HCT116 (cell line): Measurements from ENCODE around the gene N4BP3. TPM values are rescaled to one million over a fixed set of nuclear protein-coding genes. Genes with fewer than 3 reads are reported as not detected.

Source experiments
- ATAC-seq: fragments of 200-7000 bp; cut with Tn5 transposase; 2 replicates; pipeline ENCODE4 v1.9.1; 2020; ENCODE audit warnings: mild to moderate bottlenecking, moderate library complexity
- BruUV-seq: library from RNA; stranded (reverse); fragments of 400-500 nt; replicated peaks from 2 replicates; lab custom pipeline; 2021; lab: Mats Ljungman, UMichigan
- CTCF ChIA-PET: fragments of 300-600 bp; sonication (Branson Sonifier 250); formaldehyde crosslinking; loops from one replicate; lab custom pipeline; 2021; ENCODE audit warnings: antibody characterized with exemption; lab: Charles Lee
- POLR2A ChIA-PET: fragments of 300-600, 350-600 bp; sonication (Branson Sonifier 250); formaldehyde crosslinking; loops from one replicate; lab custom pipeline; 2021; ENCODE audit warnings: antibody characterized with exemption; lab: Charles Lee
- RAD21 ChIA-PET, 2 experiments: fragments of 300-600 bp; sonication (Branson Sonifier 250); formaldehyde crosslinking; loops; one replicate each; lab custom pipeline; 2023; ENCODE audit warnings: low total read pairs in 2 of 2; ENCODE audit not compliant: uncharacterized antibody in 2 of 2, unreplicated experiment in 2 of 2, low non-redundant PET in 1 of 2; lab: Charles Lee
- DNase-seq: peaks from one replicate; pipeline ENCODE4 v3.0.0-alpha.2; 2010; ENCODE audit warnings: low read depth, low spot score
- H2AFZ ChIP-seq: fragments of 200-600 bp; shearing (Covaris generic), sonication (generic); 2 replicates; pipeline ENCODE4 v1.6.1; 2017; ENCODE audit warnings: low read depth, mixed run types, mixed read lengths, antibody characterized with exemption, low read length; ENCODE audit not compliant: poor library complexity, severe bottlenecking
- H3K27ac ChIP-seq: 2 replicates; pipeline ENCODE4 v1.5.1; 2012; ENCODE audit warnings: low read depth, low read length
- H3K27me3 ChIP-seq: fragments of 200-600 bp; sonication (generic); 2 replicates; pipeline ENCODE4 v1.6.1; 2016; ENCODE audit warnings: mixed run types, low read length, mixed read lengths; ENCODE audit not compliant: insufficient read depth
- H3K36me3 ChIP-seq, 2 experiments: fragments of 200-500 bp in 1 of 2; fragments of 200-600 bp in 1 of 2; sonication (Bioruptor generic) in 1 of 2; sonication (generic) in 1 of 2; 2 replicates each; pipeline versions ENCODE4 v1.5.1 to v1.6.1; 2014 to 2016; ENCODE audit warnings: low read length in 2 of 2, inconsistent platforms in 1 of 2, mixed read lengths in 1 of 2, mixed run types in 1 of 2; ENCODE audit not compliant: insufficient read depth in 2 of 2, control insufficient read depth in 1 of 2
- H3K4me1 ChIP-seq, 2 experiments: fragments of 200-600 bp in 1 of 2; sonication (generic) in 1 of 2; 2 replicates each; pipeline versions ENCODE4 v1.5.1 to v1.6.1; 2012 to 2017; ENCODE audit warnings: low read length in 2 of 2, inconsistent platforms in 1 of 2, mild to moderate bottlenecking in 1 of 2, mixed read lengths in 1 of 2, mixed run types in 1 of 2, moderate library complexity in 1 of 2; ENCODE audit not compliant: insufficient read depth in 2 of 2, control insufficient read depth in 1 of 2
- H3K4me2 ChIP-seq: fragments of 200-600 bp; sonication (generic); 2 replicates; pipeline ENCODE4 v1.6.1; 2017; ENCODE audit warnings: mixed run types, low read length, mixed read lengths
- H3K4me3 ChIP-seq, 2 experiments: fragments of 200-600 bp in 1 of 2; sonication (generic) in 1 of 2; replicated peaks in 1 of 2; 2 replicates each; pipeline ENCODE4 v1.5.1; 2011 to 2016; ENCODE audit warnings: low read length in 2 of 2, control low read depth in 1 of 2, low read depth in 1 of 2, mild to moderate bottlenecking in 1 of 2, mixed read lengths in 1 of 2, mixed run types in 1 of 2
- H3K79me2 ChIP-seq: fragments of 200-600 bp; sonication (generic); 2 replicates; pipeline ENCODE4 v1.6.1; 2017; ENCODE audit warnings: mild to moderate bottlenecking, mixed run types, low read length, moderate library complexity, mixed read lengths; ENCODE audit not compliant: insufficient read depth
- H3K9ac ChIP-seq: fragments of 200-600 bp; sonication (generic); 2 replicates; pipeline ENCODE4 v1.6.1; 2016; ENCODE audit warnings: low read length, mixed read lengths
- H3K9me2 ChIP-seq: fragments of 200-600 bp; sonication (generic), shearing (Covaris generic); 2 replicates; pipeline ENCODE4 v1.6.1; 2017; ENCODE audit warnings: mixed run types, mild to moderate bottlenecking, moderate library complexity; ENCODE audit not compliant: insufficient read depth
- H3K9me3 ChIP-seq, 2 experiments: fragments of 200-500 bp in 1 of 2; fragments of 200-600 bp in 1 of 2; sonication (Bioruptor generic) in 1 of 2; sonication (generic) in 1 of 2; 2 replicates each; pipeline ENCODE4 v1.6.1; 2014 to 2017; ENCODE audit warnings: low read length in 2 of 2, mixed read lengths in 2 of 2, inconsistent platforms in 1 of 2, low read depth in 1 of 2, mild to moderate bottlenecking in 1 of 2, mixed run types in 1 of 2, moderate library complexity in 1 of 2; ENCODE audit not compliant: control insufficient read depth in 1 of 2, insufficient read depth in 1 of 2
- H4K20me1 ChIP-seq: fragments of 200-600 bp; sonication (generic), shearing (Covaris generic); 2 replicates; pipeline ENCODE4 v1.6.1; 2017; ENCODE audit warnings: mixed run types, mild to moderate bottlenecking, moderate library complexity; ENCODE audit not compliant: insufficient read depth
- CEBPB ChIP-seq: IDR thresholded peaks from 2 replicates; pipeline ENCODE4 v1.6.1; 2012; ENCODE audit warnings: low read depth
- EGR1 ChIP-seq: IDR thresholded peaks from 2 replicates; pipeline ENCODE4 v1.6.1; 2012; ENCODE audit warnings: low read depth
- ELF1 ChIP-seq: IDR thresholded peaks from 2 replicates; pipeline ENCODE4 v1.6.1; 2012; ENCODE audit warnings: low read depth, borderline replicate concordance
- FOSL1 ChIP-seq: IDR thresholded peaks from 2 replicates; pipeline ENCODE4 v1.6.1; 2012; ENCODE audit warnings: low read depth
- JUND ChIP-seq: IDR thresholded peaks from 2 replicates; pipeline ENCODE4 v1.6.1; 2012
- MAX ChIP-seq: IDR thresholded peaks from 2 replicates; pipeline ENCODE4 v1.6.1; 2012
- POLR2AphosphoS5 ChIP-seq: IDR thresholded peaks from 2 replicates; pipeline ENCODE4 v1.6.1; 2011; ENCODE audit warnings: mild to moderate bottlenecking, low read depth, low read length, moderate library complexity
- RAD21 ChIP-seq: IDR thresholded peaks from 2 replicates; pipeline ENCODE4 v1.6.1; 2012; ENCODE audit warnings: low read depth, mild to moderate bottlenecking
- SRF ChIP-seq: IDR thresholded peaks from 2 replicates; pipeline ENCODE4 v1.6.1; 2012; ENCODE audit warnings: low read depth
- intact Hi-C: fragments of 100-400 bp; cut with micrococcal nuclease; formaldehyde crosslinking; loops from 2 replicates; pipeline ENCODE4 v1.10.0; 2022
- total RNA-seq: library from RNA; stranded (reverse); gene quantifications from one replicate; pipeline ENCODE4 v1.2.1, GENCODE V29; 2021; ENCODE audit not compliant: unreplicated experiment
- TF ChIP-seq, protein P1 (sequence below): IDR thresholded peaks from 2 replicates; pipeline ENCODE4 v1.6.1; 2011; ENCODE audit warnings: mild to moderate bottlenecking, low read length, moderate library complexity; ENCODE audit not compliant: insufficient replicate concordance; ENCODE audit errors: extremely low read depth
- TF ChIP-seq, protein P2 (sequence below): IDR thresholded peaks from 2 replicates; pipeline ENCODE4 v1.6.1; 2012; ENCODE audit warnings: low read depth

Gene N4BP3
- total RNA-seq, 1 experiment from 2014 or later, result 5.2 TPM

GRCh38 chr5:178090856-178091255 lies 22.5 kb upstream of the N4BP3 start:
- ATAC-seq (no peak), DNase-seq (no peak)
- Histone ChIP-seq H3K9me3 (no peaks in the 10 kb centered on the region), H3K4me2 (no peak overlapping the region), H3K79me2 (no peaks in the 10 kb centered on the region), H4K20me1 (no peaks in the 10 kb centered on the region), H3K9me2 (no peaks in the 10 kb centered on the region), H2AFZ (no peak overlapping the region), H3K27ac (no peak overlapping the region), H3K4me3 (no peak overlapping the region), H3K27me3 (no peaks in the 10 kb centered on the region), H3K36me3 (no peaks in the 10 kb centered on the region), H3K4me1 (no peaks in the 10 kb centered on the region), H3K9ac (no peak overlapping the region)
- ChIA-PET CTCF (interaction anchor here (3.8 kb wide), 1 partner anchor 15 kb away, joined by 18 read pairs; no protein-coding TSS in a partner anchor), POLR2A (no interaction called here), RAD21 (no interaction called here)
- TF ChIP-seq, protein P1, sequence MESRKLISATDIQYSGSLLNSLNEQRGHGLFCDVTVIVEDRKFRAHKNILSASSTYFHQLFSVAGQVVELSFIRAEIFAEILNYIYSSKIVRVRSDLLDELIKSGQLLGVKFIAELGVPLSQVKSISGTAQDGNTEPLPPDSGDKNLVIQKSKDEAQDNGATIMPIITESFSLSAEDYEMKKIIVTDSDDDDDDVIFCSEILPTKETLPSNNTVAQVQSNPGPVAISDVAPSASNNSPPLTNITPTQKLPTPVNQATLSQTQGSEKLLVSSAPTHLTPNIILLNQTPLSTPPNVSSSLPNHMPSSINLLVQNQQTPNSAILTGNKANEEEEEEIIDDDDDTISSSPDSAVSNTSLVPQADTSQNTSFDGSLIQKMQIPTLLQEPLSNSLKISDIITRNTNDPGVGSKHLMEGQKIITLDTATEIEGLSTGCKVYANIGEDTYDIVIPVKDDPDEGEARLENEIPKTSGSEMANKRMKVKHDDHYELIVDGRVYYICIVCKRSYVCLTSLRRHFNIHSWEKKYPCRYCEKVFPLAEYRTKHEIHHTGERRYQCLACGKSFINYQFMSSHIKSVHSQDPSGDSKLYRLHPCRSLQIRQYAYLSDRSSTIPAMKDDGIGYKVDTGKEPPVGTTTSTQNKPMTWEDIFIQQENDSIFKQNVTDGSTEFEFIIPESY, result no peak
- TF ChIP-seq ELF1 (no peak), JUND (no peak), RAD21 (no peak), MAX (no peak), SRF (no peak), CEBPB (no peak), EGR1 (no peak), POLR2AphosphoS5 (no peak), FOSL1 (no peak)
- TF ChIP-seq, protein P2, sequence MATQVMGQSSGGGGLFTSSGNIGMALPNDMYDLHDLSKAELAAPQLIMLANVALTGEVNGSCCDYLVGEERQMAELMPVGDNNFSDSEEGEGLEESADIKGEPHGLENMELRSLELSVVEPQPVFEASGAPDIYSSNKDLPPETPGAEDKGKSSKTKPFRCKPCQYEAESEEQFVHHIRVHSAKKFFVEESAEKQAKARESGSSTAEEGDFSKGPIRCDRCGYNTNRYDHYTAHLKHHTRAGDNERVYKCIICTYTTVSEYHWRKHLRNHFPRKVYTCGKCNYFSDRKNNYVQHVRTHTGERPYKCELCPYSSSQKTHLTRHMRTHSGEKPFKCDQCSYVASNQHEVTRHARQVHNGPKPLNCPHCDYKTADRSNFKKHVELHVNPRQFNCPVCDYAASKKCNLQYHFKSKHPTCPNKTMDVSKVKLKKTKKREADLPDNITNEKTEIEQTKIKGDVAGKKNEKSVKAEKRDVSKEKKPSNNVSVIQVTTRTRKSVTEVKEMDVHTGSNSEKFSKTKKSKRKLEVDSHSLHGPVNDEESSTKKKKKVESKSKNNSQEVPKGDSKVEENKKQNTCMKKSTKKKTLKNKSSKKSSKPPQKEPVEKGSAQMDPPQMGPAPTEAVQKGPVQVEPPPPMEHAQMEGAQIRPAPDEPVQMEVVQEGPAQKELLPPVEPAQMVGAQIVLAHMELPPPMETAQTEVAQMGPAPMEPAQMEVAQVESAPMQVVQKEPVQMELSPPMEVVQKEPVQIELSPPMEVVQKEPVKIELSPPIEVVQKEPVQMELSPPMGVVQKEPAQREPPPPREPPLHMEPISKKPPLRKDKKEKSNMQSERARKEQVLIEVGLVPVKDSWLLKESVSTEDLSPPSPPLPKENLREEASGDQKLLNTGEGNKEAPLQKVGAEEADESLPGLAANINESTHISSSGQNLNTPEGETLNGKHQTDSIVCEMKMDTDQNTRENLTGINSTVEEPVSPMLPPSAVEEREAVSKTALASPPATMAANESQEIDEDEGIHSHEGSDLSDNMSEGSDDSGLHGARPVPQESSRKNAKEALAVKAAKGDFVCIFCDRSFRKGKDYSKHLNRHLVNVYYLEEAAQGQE, result no peak
- BruUV-seq, result no TSS peak
- intact Hi-C loops, result no loop called here
